HepG2 (cell line): Measurements from ENCODE around the gene SEPTIN10. TPM values are rescaled to one million over a fixed set of nuclear protein-coding genes. Genes with fewer than 3 reads are reported as not detected.

Experiments
- FOSL2 ChIP-seq: sonication (generic); formaldehyde crosslinking; IDR thresholded peaks from 2 replicates; pipeline ENCODE4 v1.4.0; 2020; ENCODE audit warnings: missing genetic modification reagents
- GPN1 ChIP-seq: sonication (generic); formaldehyde crosslinking; IDR thresholded peaks from 2 replicates; pipeline ENCODE4 v1.5.1; 2020; ENCODE audit warnings: missing genetic modification reagents, borderline replicate concordance
- HINFP ChIP-seq: sonication (generic); formaldehyde crosslinking; IDR thresholded peaks from 2 replicates; pipeline ENCODE4 v1.4.0; 2020; ENCODE audit warnings: low read depth, mild to moderate bottlenecking, missing genetic modification reagents
- MAFF ChIP-seq: IDR thresholded peaks from 2 replicates; pipeline ENCODE4 v1.6.1; 2011; ENCODE audit warnings: low read depth, low read length, improper control_type of control experiment
- MAX ChIP-seq: IDR thresholded peaks from 2 replicates; pipeline ENCODE4 v1.6.1; 2012; ENCODE audit warnings: inconsistent platforms
- PBX2 ChIP-seq: IDR thresholded peaks from 2 replicates; pipeline ENCODE4 v1.6.1; 2016; ENCODE audit warnings: control low read depth
- PHF5A ChIP-seq: IDR thresholded peaks from one replicate; pipeline ENCODE4 v1.6.1; 2018; ENCODE audit warnings: low read depth, missing genetic modification reagents; ENCODE audit not compliant: unreplicated experiment
- PRPF4 ChIP-seq: fragments of 200-400 bp; formaldehyde crosslinking; IDR thresholded peaks from 2 replicates; pipeline ENCODE4 v1.6.1; 2016; ENCODE audit warnings: low read length, low read depth; ENCODE audit not compliant: poor library complexity, severe bottlenecking
- RFX3 ChIP-seq: IDR thresholded peaks from 2 replicates; pipeline ENCODE4 v1.6.1; 2016; ENCODE audit warnings: missing biosample characterization, missing genetic modification reagents
- RNF219 ChIP-seq: sonication (generic); formaldehyde crosslinking; IDR thresholded peaks from 2 replicates; pipeline ENCODE4 v1.5.0; 2020; ENCODE audit warnings: mild to moderate bottlenecking, missing genetic modification reagents
- TBP ChIP-seq: sonication (generic); formaldehyde crosslinking; IDR thresholded peaks from 2 replicates; pipeline ENCODE4 v1.5.0; 2020; ENCODE audit warnings: missing genetic modification reagents
- TFDP1 ChIP-seq: IDR thresholded peaks from 2 replicates; pipeline ENCODE4 v1.6.1; 2016; ENCODE audit warnings: missing compliant biosample characterization, missing genetic modification reagents, borderline replicate concordance
- ZBTB26 ChIP-seq: IDR thresholded peaks from 2 replicates; pipeline ENCODE4 v1.6.1; 2016; ENCODE audit warnings: missing compliant biosample characterization, missing genetic modification reagents, borderline replicate concordance
- ZMAT5 ChIP-seq: sonication (generic); formaldehyde crosslinking; IDR thresholded peaks from 2 replicates; pipeline ENCODE4 v1.5.0; 2020; ENCODE audit warnings: mild to moderate bottlenecking, low read depth, missing genetic modification reagents, borderline replicate concordance
- ZNF124 ChIP-seq: sonication (generic); formaldehyde crosslinking; IDR thresholded peaks from 2 replicates; pipeline ENCODE4 v1.4.0; 2020; ENCODE audit warnings: missing genetic modification reagents
- ZNF329 ChIP-seq: sonication (generic); formaldehyde crosslinking; IDR thresholded peaks from 2 replicates; pipeline ENCODE4 v1.9.0; 2021; ENCODE audit warnings: low read depth, mild to moderate bottlenecking, missing genetic modification reagents
- ZUFSP ChIP-seq: sonication (generic); formaldehyde crosslinking; IDR thresholded peaks from 2 replicates; pipeline ENCODE4 v1.9.0; 2021; ENCODE audit warnings: missing genetic modification reagents, mild to moderate bottlenecking, borderline replicate concordance
- polyA plus RNA-seq, 8 experiments: library from polyadenylated mRNA; depleted of rRNA in 3 of 8; stranded (reverse) in 7 of 8; unstranded in 1 of 8; fragments of >200 nt; fragmentation: Illumina TruSeq in 4 of 8; extraction: Trizol in 4 of 8; gene quantifications; 2 replicates each; pipeline versions ENCODE4 v1.2.1 to v1.2.3, GENCODE V29; 2011 to 2016; ENCODE audit warnings: low read depth in 4 of 8, missing spikeins in 1 of 8, mixed read lengths in 1 of 8; ENCODE audit not compliant: insufficient read depth in 1 of 8
- total RNA-seq, 5 experiments: library from RNA; depleted of rRNA; stranded (reverse); fragments of >200 nt; fragmentation: Illumina TruSeq; extraction: Trizol; gene quantifications; 2 replicates each; pipeline ENCODE4 v1.2.3, GENCODE V29; 2016; ENCODE audit warnings: low read depth in 1 of 5

Gene SEPTIN10
- total and polyA plus RNA-seq, 2 of the 13 experiments (the other 11 are each of a cell fraction or from before 2014, with no cell fraction given) = 45.8 to 67.5 TPM

GRCh38 chr2:109644571-109645275, 31.0 kb upstream of the SEPTIN10 start (continued):
- TF ChIP-seq RNF219 (CRISPR knock-in tag) (peak; percentile 98), ZMAT5 (CRISPR knock-in tag) (no peak), ZNF124 (CRISPR knock-in tag) (peak; percentile 96), GPN1 (CRISPR knock-in tag) (no peak), ZBTB26 (CRISPR knock-in tag) (peak; percentile 99), MAFF (peak; percentile 38; the same call in 1 of the 2 replicates), MAX (peak; percentile 92), PBX2 (peak; percentile 80), TFDP1 (peak; percentile 84; the same call in 1 of the 2 replicates), TBP (CRISPR knock-in tag) (0 out of 2 replicates have a peak, but pooled peaks have one; percentile 59), HINFP (CRISPR knock-in tag) (no peak; the same call in 1 of the 2 replicates), PHF5A (CRISPR knock-in tag) (peak; percentile 97), RFX3 (CRISPR knock-in tag) (no peak; the same call in 1 of the 2 replicates), PRPF4 (no peak), ZNF329 (CRISPR knock-in tag) (peak; percentile 83), FOSL2 (CRISPR knock-in tag) (peak; percentile 84), ZUFSP (CRISPR knock-in tag) (no peak)
